PC-9 (cell line): ENCODE results near the gene ATP1B4.

ENCODE experiments used
- CTCF ChIP-seq: fragments of 200-600 bp; sonication (generic); conservative IDR thresholded peaks from 2 replicates; pipeline ENCODE4 v1.6.1; 2017; ENCODE audit warnings: mixed run types, antibody characterized with exemption, mild to moderate bottlenecking, moderate library complexity
- EZH2 ChIP-seq: fragments of 200-600 bp; sonication (generic); IDR thresholded peaks from 2 replicates; pipeline ENCODE4 v1.8.0; 2017; ENCODE audit warnings: antibody characterized with exemption, low read depth

GRCh38 chrX:120336899-120337298, 25.0 kb upstream of the ATP1B4 start:
- TF ChIP-seq CTCF (no peak), EZH2 (no peak)
